GM21529 (cell line): Measurements from ENCODE around the gene RBM19.

Experiments
- ATAC-seq: cut with Tn5 transposase; IDR thresholded peaks from one replicate; pipeline ENCODE4 v1.9.1; 2021; ENCODE audit not compliant: unreplicated experiment

The RBM19 gene

GRCh38 chr12:113988976-113989375 lies 22.9 kb upstream of the RBM19 start:
- no peak for ATAC-seq

GRCh38 chr12:113988064-113988451 lies 21.9 kb upstream of the RBM19 start:
- ATAC-seq: no peak

GRCh38 chr12:113987261-113988063 lies 21.3 kb upstream of the RBM19 start:
- ATAC-seq: no peak

GRCh38 chr12:113984464-113984863 lies 18.3 kb upstream of the RBM19 start:
- ATAC-seq: no peak

- ATAC-seq: no peak
These were observed 17.8 kb upstream of the RBM19 start for GRCh38 chr12:113983777-113984448.

- no peak for ATAC-seq
These were observed 17.1 kb upstream of the RBM19 start for GRCh38 chr12:113983265-113983664.

GRCh38 chr12:113981876-113982275 lies 15.8 kb upstream of the RBM19 start:
- ATAC-seq: no peak

GRCh38 chr12:113980537-113981337 lies 14.6 kb upstream of the RBM19 start:
- no peak for ATAC-seq

- no peak for ATAC-seq
These were observed 13.9 kb upstream of the RBM19 start for GRCh38 chr12:113980054-113980453.

GRCh38 chr12:113978080-113978479 lies 12.0 kb upstream of the RBM19 start:
- no peak for ATAC-seq

- ATAC-seq: no peak
These were observed 7.9 kb upstream of the RBM19 start for GRCh38 chr12:113974006-113974405.

- ATAC-seq: no peak
These were observed 7.2 kb upstream of the RBM19 start for GRCh38 chr12:113973109-113973904.

GRCh38 chr12:113971392-113971791 lies 5.3 kb upstream of the RBM19 start:
- no peak for ATAC-seq

- ATAC-seq: no peak
These were observed 4.1 kb upstream of the RBM19 start for GRCh38 chr12:113970211-113970610.

- no peak for ATAC-seq
These were observed 1.2 kb upstream of the RBM19 start for GRCh38 chr12:113967368-113967767.

GRCh38 chr12:113962733-113963132 lies 3.4 kb downstream of the RBM19 start:
- ATAC-seq: no peak

GRCh38 chr12:113961921-113962710 lies 4.0 kb downstream of the RBM19 start:
- peak; percentile 42 for ATAC-seq

- ATAC-seq: no peak
These were observed 6.1 kb downstream of the RBM19 start for GRCh38 chr12:113960030-113960429.

- no peak for ATAC-seq
These were observed 7.0 kb downstream of the RBM19 start for GRCh38 chr12:113959096-113959495.

- no peak for ATAC-seq
These were observed 8.0 kb downstream of the RBM19 start for GRCh38 chr12:113958108-113958507.
